Fibroblast of lung (primary cell): Measurements from ENCODE around the gene GTPBP1. TPM values are rescaled to one million over a fixed set of nuclear protein-coding genes. Genes with fewer than 3 reads are reported as not detected.

Experiments used
- DNase-seq, 2 donors: peaks; one replicate each; pipeline versions ENCODE4 v3.0.0 to v3.0.0-alpha.2; 2010; ENCODE audit warnings: low read depth in 2 of 2
- H2AFZ ChIP-seq: 2 replicates; pipeline ENCODE4 v1.5.1; 2012; ENCODE audit warnings: low read length, control low read depth, inconsistent platforms
- H3K27ac ChIP-seq: 2 replicates; pipeline ENCODE4 v1.5.1; 2011; ENCODE audit warnings: low read length, control low read depth; ENCODE audit not compliant: insufficient read depth
- H3K27me3 ChIP-seq: 2 replicates; pipeline ENCODE4 v1.5.1; 2011; ENCODE audit warnings: mild to moderate bottlenecking, low read length; ENCODE audit not compliant: control insufficient read depth, insufficient read depth
- H3K36me3 ChIP-seq: 2 replicates; pipeline ENCODE4 v1.5.1; 2011; ENCODE audit warnings: low read length; ENCODE audit not compliant: control insufficient read depth, insufficient read depth
- H3K4me1 ChIP-seq: 2 replicates; pipeline ENCODE4 v1.5.1; 2011; ENCODE audit warnings: low read length; ENCODE audit not compliant: control insufficient read depth, insufficient read depth; ENCODE audit errors: extremely low read depth
- H3K4me2 ChIP-seq: 2 replicates; pipeline ENCODE4 v1.5.1; 2011; ENCODE audit warnings: low read length, control low read depth; ENCODE audit not compliant: insufficient read depth; ENCODE audit errors: extremely low read depth
- H3K4me3 ChIP-seq, 4 experiments: fragments of 200-600 bp in 1 of 4; sonication (generic) in 1 of 4; replicated peaks in 1 of 4; 2 replicates each; pipeline ENCODE4 v1.5.1; 2011 to 2016; ENCODE audit warnings: low read length in 4 of 4, low read depth in 3 of 4, mild to moderate bottlenecking in 3 of 4, control low read depth in 2 of 4, inconsistent platforms in 1 of 4, mixed read lengths in 1 of 4; ENCODE audit not compliant: insufficient read depth in 1 of 4; ENCODE audit errors: control extremely low read depth in 1 of 4
- H3K79me2 ChIP-seq: 2 replicates; pipeline ENCODE4 v1.5.1; 2012; ENCODE audit warnings: mild to moderate bottlenecking, low read length, inconsistent platforms; ENCODE audit not compliant: control insufficient read depth, insufficient read depth
- H3K9ac ChIP-seq: 2 replicates; pipeline ENCODE4 v1.5.1; 2011; ENCODE audit warnings: mild to moderate bottlenecking, low read length, control low read depth; ENCODE audit not compliant: insufficient read depth
- H3K9me3 ChIP-seq: 2 replicates; pipeline ENCODE4 v1.5.1; 2012; ENCODE audit warnings: low read depth, low read length; ENCODE audit not compliant: control insufficient read depth, insufficient read depth
- H4K20me1 ChIP-seq: 2 replicates; pipeline ENCODE4 v1.5.1; 2011; ENCODE audit warnings: low read length; ENCODE audit not compliant: control insufficient read depth, insufficient read depth; ENCODE audit errors: extremely low read depth
- EZH2 ChIP-seq: IDR thresholded peaks from 2 replicates; pipeline ENCODE4 v1.5.1; 2012; ENCODE audit warnings: low read length, control low read depth, mild to moderate bottlenecking; ENCODE audit errors: missing control alignments
- polyA plus RNA-seq, 2 donors: library from polyadenylated mRNA; depleted of rRNA in 1 of 2; stranded (reverse) in 1 of 2; unstranded in 1 of 2; fragments of >200 nt; gene quantifications; 2 replicates each; pipeline ENCODE4 v1.2.1, GENCODE V29; 2011 to 2012; ENCODE audit warnings: missing spikeins in 1 of 2
- total RNA-seq: library from RNA; depleted of rRNA; stranded (reverse); fragments of >200 nt; gene quantifications from 2 replicates; pipeline ENCODE4 v1.2.1, GENCODE V29; 2014
- TF ChIP-seq, protein P1 (sequence below), 2 donors: IDR thresholded peaks in 1 of 2; conservative IDR thresholded peaks in 1 of 2; 1 replicate in 1 of 2; 2 replicates in 1 of 2; pipeline ENCODE4 v1.5.1; 2011 to 2012; ENCODE audit warnings: low read length in 2 of 2, control low read depth in 1 of 2, inconsistent platforms in 1 of 2, low read depth in 1 of 2, mild to moderate bottlenecking in 1 of 2

The GTPBP1 gene
- total and polyA plus RNA-seq, 2 donors (not counting 1 experiment from before 2014, with no cell fraction given) = 20.6 to 23.1 TPM

- H3K4me1 ChIP-seq = peaks cover 4% of the 10 kb centered on the region
- H3K36me3 ChIP-seq = peaks cover 38% of the 10 kb centered on the region
- DNase-seq = no peak
- TF ChIP-seq, protein P1, sequence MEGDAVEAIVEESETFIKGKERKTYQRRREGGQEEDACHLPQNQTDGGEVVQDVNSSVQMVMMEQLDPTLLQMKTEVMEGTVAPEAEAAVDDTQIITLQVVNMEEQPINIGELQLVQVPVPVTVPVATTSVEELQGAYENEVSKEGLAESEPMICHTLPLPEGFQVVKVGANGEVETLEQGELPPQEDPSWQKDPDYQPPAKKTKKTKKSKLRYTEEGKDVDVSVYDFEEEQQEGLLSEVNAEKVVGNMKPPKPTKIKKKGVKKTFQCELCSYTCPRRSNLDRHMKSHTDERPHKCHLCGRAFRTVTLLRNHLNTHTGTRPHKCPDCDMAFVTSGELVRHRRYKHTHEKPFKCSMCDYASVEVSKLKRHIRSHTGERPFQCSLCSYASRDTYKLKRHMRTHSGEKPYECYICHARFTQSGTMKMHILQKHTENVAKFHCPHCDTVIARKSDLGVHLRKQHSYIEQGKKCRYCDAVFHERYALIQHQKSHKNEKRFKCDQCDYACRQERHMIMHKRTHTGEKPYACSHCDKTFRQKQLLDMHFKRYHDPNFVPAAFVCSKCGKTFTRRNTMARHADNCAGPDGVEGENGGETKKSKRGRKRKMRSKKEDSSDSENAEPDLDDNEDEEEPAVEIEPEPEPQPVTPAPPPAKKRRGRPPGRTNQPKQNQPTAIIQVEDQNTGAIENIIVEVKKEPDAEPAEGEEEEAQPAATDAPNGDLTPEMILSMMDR (conservative IDR thresholded peaks at IDR 0.05 in 1 of 2, IDR thresholded peaks at IDR 0.05 in 1 of 2; ENCODE audit: low read depth in 1 of 2, low read length in 2 of 2) = no peak
- TF ChIP-seq EZH2 = no peak
- no peaks in the 10 kb centered on the region for H3K9me3 ChIP-seq
- no peak overlapping the region for H3K9ac ChIP-seq
- no peak overlapping the region for H2AFZ ChIP-seq
- no peak overlapping the region for H3K4me2 ChIP-seq
- H3K27ac ChIP-seq = no peak overlapping the region
- peaks cover 18% of the 10 kb centered on the region for H3K79me2 ChIP-seq
- H3K27me3 ChIP-seq = no peaks in the 10 kb centered on the region
- H4K20me1 ChIP-seq = no peaks in the 10 kb centered on the region
- no peak overlapping the region for H3K4me3 ChIP-seq
Observed at GRCh38 chr22:38750104-38750503, 44.4 kb downstream of the GTPBP1 start.

GRCh38 chr22:38750638-38751037 is 44.9 kb downstream of the GTPBP1 start:
- Histone ChIP-seq H3K27me3 (no peaks in the 10 kb centered on the region), H3K27ac (no peak overlapping the region)

DNA sequence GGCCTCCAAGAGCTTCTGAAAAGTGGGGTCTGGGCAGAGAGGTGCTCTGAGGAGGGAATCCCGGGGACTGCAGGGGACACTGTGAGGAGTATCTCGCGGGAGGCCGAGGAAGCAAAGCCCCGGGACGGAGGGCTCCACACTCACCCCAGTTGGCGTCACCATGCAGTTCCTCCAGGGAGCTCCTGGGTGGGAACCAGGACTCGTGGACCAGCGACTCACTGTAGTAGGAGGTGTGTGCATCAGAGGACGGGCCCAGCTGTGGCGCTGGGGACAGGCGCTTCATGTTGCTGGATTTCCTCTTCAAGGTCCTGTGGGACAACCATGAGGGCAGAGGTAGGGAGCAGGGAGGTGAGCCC is 45.3 kb downstream of the GTPBP1 start:
- no peak overlapping the region for H3K27ac ChIP-seq
- H3K9ac ChIP-seq = no peak overlapping the region
- H3K27me3 ChIP-seq = no peaks in the 10 kb centered on the region
- no peak for DNase-seq
- H2AFZ ChIP-seq = no peak overlapping the region
- no peaks in the 10 kb centered on the region for H4K20me1 ChIP-seq
- TF ChIP-seq, protein P1 (conservative IDR thresholded peaks at IDR 0.05 in 1 of 2, IDR thresholded peaks at IDR 0.05 in 1 of 2; ENCODE audit: low read depth in 1 of 2, low read length in 2 of 2) = no peak
- no peak for TF ChIP-seq EZH2
- H3K79me2 ChIP-seq = peaks cover 18% of the 10 kb centered on the region
- H3K4me3 ChIP-seq = no peak overlapping the region
- peaks cover 35% of the 10 kb centered on the region for H3K36me3 ChIP-seq
- H3K4me1 ChIP-seq = peaks cover 4% of the 10 kb centered on the region
- H3K4me2 ChIP-seq = no peak overlapping the region
- no peaks in the 10 kb centered on the region for H3K9me3 ChIP-seq

More at GRCh38 chr22:38750638-38751037, 44.9 kb downstream of the GTPBP1 start:
- Histone ChIP-seq H3K4me3 (no peak overlapping the region), H3K36me3 (peaks cover 37% of the 10 kb centered on the region), H3K9ac (no peak overlapping the region), H4K20me1 (no peaks in the 10 kb centered on the region), H3K4me1 (peaks cover 4% of the 10 kb centered on the region), H3K4me2 (no peak overlapping the region), H3K9me3 (no peaks in the 10 kb centered on the region), H2AFZ (no peak overlapping the region), H3K79me2 (peaks cover 18% of the 10 kb centered on the region)
- no peak for TF ChIP-seq EZH2
- TF ChIP-seq, protein P1 (conservative IDR thresholded peaks at IDR 0.05 in 1 of 2, IDR thresholded peaks at IDR 0.05 in 1 of 2; ENCODE audit: low read depth in 1 of 2, low read length in 2 of 2) = no peak
- DNase-seq = no peak
